Measurements from ENCODE around the gene CIBAR2. TPM values are rescaled to one million over a fixed set of nuclear protein-coding genes. Genes with fewer than 3 reads are reported as not detected.

Gene CIBAR2
- total and polyA plus RNA-seq, 10 of the 15 experiments (the other 5 are each of a cell fraction or from before 2014, with no cell fraction given): 0.05 to 0.16 (median 0.07) TPM; not detected in 7

DNA sequence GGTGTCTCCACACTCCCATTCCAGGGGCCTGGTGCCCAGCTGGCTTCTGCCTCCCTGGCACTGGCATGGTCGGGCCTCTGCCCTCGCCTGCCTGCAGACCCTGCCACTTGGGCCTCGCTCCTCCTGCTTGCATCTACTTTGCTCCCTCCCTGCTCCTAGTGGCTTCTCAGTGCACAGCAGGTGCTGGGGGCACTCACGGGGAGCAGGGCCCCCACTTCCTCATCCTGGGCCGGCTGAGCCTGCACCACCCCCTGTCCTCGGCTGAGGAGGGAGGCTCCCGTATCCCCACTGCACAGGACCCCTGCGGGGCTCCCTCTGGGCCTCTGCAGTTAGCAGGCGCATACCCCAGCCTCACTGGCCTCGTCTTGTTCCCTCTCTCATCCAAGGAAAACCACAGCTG, 35.2 kb downstream of the CIBAR2 start (continued):
- TF ChIP-seq, protein P1, sequence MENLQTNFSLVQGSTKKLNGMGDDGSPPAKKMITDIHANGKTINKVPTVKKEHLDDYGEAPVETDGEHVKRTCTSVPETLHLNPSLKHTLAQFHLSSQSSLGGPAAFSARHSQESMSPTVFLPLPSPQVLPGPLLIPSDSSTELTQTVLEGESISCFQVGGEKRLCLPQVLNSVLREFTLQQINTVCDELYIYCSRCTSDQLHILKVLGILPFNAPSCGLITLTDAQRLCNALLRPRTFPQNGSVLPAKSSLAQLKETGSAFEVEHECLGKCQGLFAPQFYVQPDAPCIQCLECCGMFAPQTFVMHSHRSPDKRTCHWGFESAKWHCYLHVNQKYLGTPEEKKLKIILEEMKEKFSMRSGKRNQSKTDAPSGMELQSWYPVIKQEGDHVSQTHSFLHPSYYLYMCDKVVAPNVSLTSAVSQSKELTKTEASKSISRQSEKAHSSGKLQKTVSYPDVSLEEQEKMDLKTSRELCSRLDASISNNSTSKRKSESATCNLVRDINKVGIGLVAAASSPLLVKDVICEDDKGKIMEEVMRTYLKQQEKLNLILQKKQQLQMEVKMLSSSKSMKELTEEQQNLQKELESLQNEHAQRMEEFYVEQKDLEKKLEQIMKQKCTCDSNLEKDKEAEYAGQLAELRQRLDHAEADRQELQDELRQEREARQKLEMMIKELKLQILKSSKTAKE (IDR thresholded peaks at IDR 0.05; ENCODE audit: low read depth, poor library complexity, severe bottlenecking): no peak

DNA sequence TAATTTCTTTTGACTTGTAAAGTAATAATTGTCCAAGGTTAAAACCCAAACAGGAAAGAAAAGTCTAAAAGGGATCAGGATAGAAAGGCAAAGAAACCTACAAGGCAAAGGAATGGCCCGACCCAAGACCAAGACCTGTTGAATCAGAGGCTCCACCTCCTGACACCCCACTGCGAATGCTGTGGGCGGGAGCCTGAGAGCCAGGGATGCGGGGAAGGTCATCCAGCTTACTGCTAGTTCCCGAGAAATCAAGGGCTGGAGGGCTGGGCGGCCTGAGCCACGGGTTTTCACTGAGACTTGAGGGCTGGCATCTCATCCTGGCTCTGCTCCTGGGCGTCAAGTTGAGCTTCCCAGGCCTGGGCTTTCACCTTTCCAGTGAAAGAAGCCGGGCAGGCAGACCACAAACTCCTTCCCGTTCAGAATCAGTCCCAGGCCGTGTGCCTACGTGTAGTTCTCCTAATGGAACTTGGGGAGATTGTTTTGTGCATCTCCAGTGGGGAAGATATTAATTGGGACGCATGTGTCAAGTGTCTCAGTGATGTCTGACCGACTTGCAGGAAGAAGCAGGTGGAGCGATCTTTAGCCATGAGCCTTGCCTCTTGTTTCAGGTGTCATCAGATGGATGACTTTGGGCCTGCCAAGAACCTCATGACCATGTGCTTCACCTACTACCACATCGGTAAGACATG, 36.9 kb downstream of the CIBAR2 start:
- ChIA-PET CTCF (interaction anchor here (0.6 to 1.5 kb wide), 3 partner anchors 8 to 170 kb away, joined by 3 to 7 read pairs (median 3); no protein-coding TSS in a partner anchor), RAD21 (ENCODE audit: unreplicated experiment) (no interaction called here), SMC1A (ENCODE audit: uncharacterized antibody, unreplicated experiment) (no interaction called here), POLR2A (no interaction called here)
- intact Hi-C loops (cut with micrococcal nuclease; ENCODE audit: unreplicated experiment) (no loop called here), in situ Hi-C loops (cut with MboI) (no loop called here)
- 58% methylated on average over 16 of the region's 16 CpGs for WGBS (ENCODE audit: insufficient coverage, insufficient replicate concordance, low lambda C conversion rate, missing lambda C conversion rate)
- Histone ChIP-seq H3K9ac (ENCODE audit: control insufficient read depth, insufficient read depth, low read length) (no peak overlapping the region), H4K20me1 (ENCODE audit: control insufficient read depth, insufficient read depth) (no peaks in the 10 kb centered on the region), H3K4me2 (ENCODE audit: control insufficient read depth, insufficient read depth) (no peak overlapping the region), H3K9me3 (replicated peaks; ENCODE audit: control insufficient read depth, insufficient read depth, low read length) (no peaks in the 10 kb centered on the region), H3K27me3 (replicated peaks in 1 of 2; ENCODE audit: control insufficient read depth in 2 of 2, insufficient read depth in 2 of 2, low read length in 1 of 2) (no peaks in the 10 kb centered on the region; a peak in 1 of 4 replicates), H3K36me3 (ENCODE audit: control insufficient read depth in 2 of 2, insufficient read depth in 2 of 2, low read length in 1 of 2) (no peaks in the 10 kb centered on the region), H2AFZ (ENCODE audit: control insufficient read depth, low read depth, low read length) (no peak overlapping the region), H3K79me2 (ENCODE audit: control insufficient read depth, insufficient read depth, low read length) (no peaks in the 10 kb centered on the region), H3K4me1 (ENCODE audit: control insufficient read depth, insufficient read depth, low read length) (no peaks in the 10 kb centered on the region), H3K4me3 (no peak overlapping the region), H3K27ac (ENCODE audit: control insufficient read depth, insufficient read depth) (no peak overlapping the region)
- ATAC-seq (no peak), FAIRE-seq (no peak), DNase-seq (ENCODE audit: low read depth, low spot score) (no peak)
- no TSS peak for BruUV-seq (replicated peaks)
- TF ChIP-seq STAT3 (IDR thresholded peaks at IDR 0.05; ENCODE audit: low read depth, low read length) (no peak), SUZ12 (IDR thresholded peaks at IDR 0.05; ENCODE audit: unreplicated experiment) (no peak), RAD21 (IDR thresholded peaks at IDR 0.05; ENCODE audit: insufficient read depth, low read depth, low read length) (no peak), FOXK2 (IDR thresholded peaks at IDR 0.05) (no peak), MEF2B (IDR thresholded peaks at IDR 0.05; ENCODE audit: partially characterized antibody, poor library complexity, severe bottlenecking) (no peak), LARP7 (IDR thresholded peaks at IDR 0.05) (no peak), TAF1 (IDR thresholded peaks at IDR 0.05; ENCODE audit: borderline replicate concordance, low read depth, low read length) (no peak), CREB1 (IDR thresholded peaks at IDR 0.05; ENCODE audit: low read depth) (no peak), GABPA (IDR thresholded peaks at IDR 0.05; ENCODE audit: low read depth) (no peak), ZSCAN29 (IDR thresholded peaks at IDR 0.05) (no peak), SREBF1 (IDR thresholded peaks at IDR 0.05; ENCODE audit: low read length) (no peak), HCFC1 (IDR thresholded peaks at IDR 0.05; ENCODE audit: low read length) (no peak), CHD2 (IDR thresholded peaks at IDR 0.05; ENCODE audit: borderline replicate concordance, low read depth, low read length) (no peak), YY1 (IDR thresholded peaks at IDR 0.05; ENCODE audit: low read depth, low read length) (no peak)
- TF ChIP-seq, protein P2, sequence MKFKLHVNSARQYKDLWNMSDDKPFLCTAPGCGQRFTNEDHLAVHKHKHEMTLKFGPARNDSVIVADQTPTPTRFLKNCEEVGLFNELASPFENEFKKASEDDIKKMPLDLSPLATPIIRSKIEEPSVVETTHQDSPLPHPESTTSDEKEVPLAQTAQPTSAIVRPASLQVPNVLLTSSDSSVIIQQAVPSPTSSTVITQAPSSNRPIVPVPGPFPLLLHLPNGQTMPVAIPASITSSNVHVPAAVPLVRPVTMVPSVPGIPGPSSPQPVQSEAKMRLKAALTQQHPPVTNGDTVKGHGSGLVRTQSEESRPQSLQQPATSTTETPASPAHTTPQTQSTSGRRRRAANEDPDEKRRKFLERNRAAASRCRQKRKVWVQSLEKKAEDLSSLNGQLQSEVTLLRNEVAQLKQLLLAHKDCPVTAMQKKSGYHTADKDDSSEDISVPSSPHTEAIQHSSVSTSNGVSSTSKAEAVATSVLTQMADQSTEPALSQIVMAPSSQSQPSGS (IDR thresholded peaks at IDR 0.05; ENCODE audit: low read length): no peak
- TF ChIP-seq, protein P3, sequence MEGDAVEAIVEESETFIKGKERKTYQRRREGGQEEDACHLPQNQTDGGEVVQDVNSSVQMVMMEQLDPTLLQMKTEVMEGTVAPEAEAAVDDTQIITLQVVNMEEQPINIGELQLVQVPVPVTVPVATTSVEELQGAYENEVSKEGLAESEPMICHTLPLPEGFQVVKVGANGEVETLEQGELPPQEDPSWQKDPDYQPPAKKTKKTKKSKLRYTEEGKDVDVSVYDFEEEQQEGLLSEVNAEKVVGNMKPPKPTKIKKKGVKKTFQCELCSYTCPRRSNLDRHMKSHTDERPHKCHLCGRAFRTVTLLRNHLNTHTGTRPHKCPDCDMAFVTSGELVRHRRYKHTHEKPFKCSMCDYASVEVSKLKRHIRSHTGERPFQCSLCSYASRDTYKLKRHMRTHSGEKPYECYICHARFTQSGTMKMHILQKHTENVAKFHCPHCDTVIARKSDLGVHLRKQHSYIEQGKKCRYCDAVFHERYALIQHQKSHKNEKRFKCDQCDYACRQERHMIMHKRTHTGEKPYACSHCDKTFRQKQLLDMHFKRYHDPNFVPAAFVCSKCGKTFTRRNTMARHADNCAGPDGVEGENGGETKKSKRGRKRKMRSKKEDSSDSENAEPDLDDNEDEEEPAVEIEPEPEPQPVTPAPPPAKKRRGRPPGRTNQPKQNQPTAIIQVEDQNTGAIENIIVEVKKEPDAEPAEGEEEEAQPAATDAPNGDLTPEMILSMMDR (IDR thresholded peaks at IDR 0.05 in 2 of 3, conservative IDR thresholded peaks at IDR 0.05 in 1 of 3; ENCODE audit: control insufficient read depth in 2 of 3, extremely low read depth in 1 of 3, insufficient read depth in 1 of 3, low read depth in 3 of 3, low read length in 3 of 3): no peak
